A549 (cell line): ENCODE data around the gene SOX13.

Source experiments
- CTCF ChIP-seq: fragments of >200 bp; sonication (Bioruptor Twin); formaldehyde crosslinking; IDR thresholded peaks from 3 replicates; pipeline ENCODE4 v1.5.1; 2016
- ESRRA ChIP-seq: fragments of 150-350 bp; IDR thresholded peaks from 2 replicates; pipeline ENCODE4 v1.6.1; 2014; ENCODE audit warnings: mild to moderate bottlenecking, low read length, borderline replicate concordance
- HMGXB4 ChIP-seq: fragments of 250-450 bp; sonication (Bioruptor Pico); IDR thresholded peaks from 2 replicates; pipeline ENCODE4 v1.5.0; 2021; ENCODE audit warnings: mild to moderate bottlenecking, moderate library complexity, borderline replicate concordance
- KDM5A ChIP-seq: fragments of 200-600 bp; sonication (generic); IDR thresholded peaks from 2 replicates; pipeline ENCODE4 v1.6.1; 2016; ENCODE audit warnings: antibody characterized with exemption, mild to moderate bottlenecking
- MAX ChIP-seq: IDR thresholded peaks from 2 replicates; pipeline ENCODE4 v1.6.1; 2012
- MYC ChIP-seq: IDR thresholded peaks from 2 replicates; pipeline ENCODE4 v1.6.1; 2012; ENCODE audit warnings: mild to moderate bottlenecking, inconsistent platforms, low read length, improper control_type of control experiment, borderline replicate concordance
- PHF8 ChIP-seq: fragments of 200-600 bp; sonication (generic); IDR thresholded peaks from 2 replicates; pipeline ENCODE4 v1.6.1; 2016; ENCODE audit warnings: low read depth, mild to moderate bottlenecking, antibody characterized with exemption, moderate library complexity, borderline replicate concordance
- POLR2A ChIP-seq: IDR thresholded peaks from 2 replicates; pipeline ENCODE4 v1.6.1; 2012; ENCODE audit warnings: mild to moderate bottlenecking, low read length
- RAD21 ChIP-seq, 2 experiments: fragments of >200 bp in 1 of 2; sonication (Bioruptor Twin) in 1 of 2; formaldehyde crosslinking in 1 of 2; IDR thresholded peaks in 1 of 2; conservative IDR thresholded peaks in 1 of 2; 2 replicates in 1 of 2; 3 replicates in 1 of 2; pipeline ENCODE4 v1.6.1; 2012 to 2018; ENCODE audit warnings: inconsistent platforms in 1 of 2
- RFX5 ChIP-seq: fragments of 450-650 bp; IDR thresholded peaks from 2 replicates; pipeline ENCODE4 v1.7.1; 2014; ENCODE audit warnings: antibody characterized with exemption, mild to moderate bottlenecking, moderate library complexity

GRCh38 chr1:204093421-204093717 lies 20.5 kb downstream of the SOX13 start:
- TF ChIP-seq CTCF = no peak
- TF ChIP-seq POLR2A = no peak
- TF ChIP-seq PHF8 = no peak
- no peak for TF ChIP-seq HMGXB4
- no peak for TF ChIP-seq ESRRA
- TF ChIP-seq KDM5A = no peak
- TF ChIP-seq MAX = no peak
- TF ChIP-seq RAD21 (conservative IDR thresholded peaks at IDR 0.05 in 1 of 2, IDR thresholded peaks at IDR 0.05 in 1 of 2) = no peak
- TF ChIP-seq RFX5 = no peak
- no peak for TF ChIP-seq MYC
